Lower leg skin (tissue), 3 donors: ENCODE data around the gene RSPRY1.

Source experiments
- POLR2A ChIP-seq, 2 donors: fragments of 450-650 bp; IDR thresholded peaks; one replicate each; pipeline ENCODE4 v1.6.1; 2016 to 2017; ENCODE audit warnings: antibody characterized with exemption in 2 of 2, mild to moderate bottlenecking in 1 of 2, moderate library complexity in 1 of 2
- TF ChIP-seq, protein P1 (sequence below), 3 donors: fragments of 450-650 bp; IDR thresholded peaks; one replicate each; pipeline ENCODE4 v1.5.1; 2016; ENCODE audit warnings: antibody characterized with exemption in 3 of 3, mild to moderate bottlenecking in 3 of 3, moderate library complexity in 2 of 3

DNA sequence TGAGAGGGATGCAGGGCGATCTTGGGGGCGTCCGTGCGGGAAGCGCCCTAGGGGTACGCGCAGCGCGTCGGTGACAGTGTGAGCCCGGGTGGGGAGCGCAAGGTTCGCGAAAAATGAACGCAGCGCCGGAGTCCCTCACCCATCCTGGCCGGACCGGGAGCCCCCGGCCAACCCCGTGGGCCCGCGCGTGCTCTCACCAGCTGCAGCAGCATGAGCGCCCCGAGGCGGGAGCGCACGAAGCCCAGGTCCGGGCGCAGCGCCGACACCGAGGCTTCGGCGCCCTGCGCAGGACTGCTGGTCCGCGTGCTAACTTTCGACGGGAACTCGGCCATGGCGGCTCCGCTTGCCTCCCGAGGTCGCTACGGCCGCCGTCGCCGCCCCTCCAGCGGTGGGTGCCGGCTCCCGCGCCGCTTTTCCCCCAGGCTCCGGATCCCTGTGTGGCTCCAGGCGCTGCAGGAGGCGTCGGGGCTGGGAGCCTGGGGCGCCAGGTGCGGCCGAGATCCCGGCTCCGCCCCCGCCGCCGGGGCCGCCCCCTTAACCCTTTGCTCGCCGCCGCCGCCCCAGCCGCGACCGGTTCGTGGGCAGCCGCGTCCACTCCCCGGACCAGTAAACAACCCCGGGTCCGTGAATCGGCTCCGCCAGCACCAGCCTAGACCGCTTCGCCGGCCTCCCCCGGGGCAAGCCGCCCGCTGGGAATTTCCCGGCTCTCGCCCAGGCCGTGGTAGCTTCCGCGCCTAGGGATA lies 98.3 kb downstream of the RSPRY1 start, which contains the start of gene PLLP:
- TF ChIP-seq, protein P1, sequence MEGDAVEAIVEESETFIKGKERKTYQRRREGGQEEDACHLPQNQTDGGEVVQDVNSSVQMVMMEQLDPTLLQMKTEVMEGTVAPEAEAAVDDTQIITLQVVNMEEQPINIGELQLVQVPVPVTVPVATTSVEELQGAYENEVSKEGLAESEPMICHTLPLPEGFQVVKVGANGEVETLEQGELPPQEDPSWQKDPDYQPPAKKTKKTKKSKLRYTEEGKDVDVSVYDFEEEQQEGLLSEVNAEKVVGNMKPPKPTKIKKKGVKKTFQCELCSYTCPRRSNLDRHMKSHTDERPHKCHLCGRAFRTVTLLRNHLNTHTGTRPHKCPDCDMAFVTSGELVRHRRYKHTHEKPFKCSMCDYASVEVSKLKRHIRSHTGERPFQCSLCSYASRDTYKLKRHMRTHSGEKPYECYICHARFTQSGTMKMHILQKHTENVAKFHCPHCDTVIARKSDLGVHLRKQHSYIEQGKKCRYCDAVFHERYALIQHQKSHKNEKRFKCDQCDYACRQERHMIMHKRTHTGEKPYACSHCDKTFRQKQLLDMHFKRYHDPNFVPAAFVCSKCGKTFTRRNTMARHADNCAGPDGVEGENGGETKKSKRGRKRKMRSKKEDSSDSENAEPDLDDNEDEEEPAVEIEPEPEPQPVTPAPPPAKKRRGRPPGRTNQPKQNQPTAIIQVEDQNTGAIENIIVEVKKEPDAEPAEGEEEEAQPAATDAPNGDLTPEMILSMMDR (IDR thresholded peaks at IDR 0.05), result no peak
- TF ChIP-seq POLR2A (IDR thresholded peaks at IDR 0.05), result no peak
